ENCODE measurements around the gene NCKAP1. TPM values are rescaled to one million over a fixed set of nuclear protein-coding genes. Genes with fewer than 3 reads are reported as not detected.

The NCKAP1 gene
- total and polyA plus RNA-seq, 2 donors from 2014 or later: 45.4 to 140 TPM

- intact Hi-C loops (cut with DNase I): no loop called here
- no peaks in the 10 kb centered on the region for H3K27me3 ChIP-seq (ENCODE audit: control insufficient read depth, insufficient read depth, low read length)
- DNase-seq (no peak), FAIRE-seq (no peak)
- no peak overlapping the region for H3K27ac ChIP-seq (ENCODE audit: low read depth in 2 of 2, low read length in 2 of 2)
- no peaks in the 10 kb centered on the region for H3K9me3 ChIP-seq (ENCODE audit: control insufficient read depth in 2 of 3, insufficient read depth in 1 of 3, low read length in 3 of 3)
- peaks cover 3 to 4% (median 4%) of the 10 kb centered on the region in 3 donors for H3K36me3 ChIP-seq (ENCODE audit: control insufficient read depth in 2 of 3, insufficient read depth in 3 of 3, low read length in 3 of 3)
- TF ChIP-seq CTCF (IDR thresholded peaks at IDR 0.05; ENCODE audit: borderline replicate concordance, extremely low read depth, insufficient read depth): no peak
- H3K4me1 ChIP-seq (ENCODE audit: control insufficient read depth in 2 of 3, insufficient read depth in 2 of 3, low read depth in 1 of 3, low read length in 3 of 3): peaks cover 0 to 6% (median 5%) of the 10 kb centered on the region in 3 donors
- H3K4me3 ChIP-seq (ENCODE audit: low read length in 3 of 3): no peak overlapping the region
- no peak overlapping the region for H3K9ac ChIP-seq (ENCODE audit: low read length in 3 of 3)
These were observed 89.2 kb downstream of the NCKAP1 start for GRCh38 chr2:182949052-182949451.

- intact Hi-C loops (cut with DNase I): no loop called here
- peak in 2 of 5 donors; percentile 8 to 25 for DNase-seq
- Histone ChIP-seq H3K9ac (ENCODE audit: low read length in 3 of 3) (no peak overlapping the region), H3K27me3 (ENCODE audit: control insufficient read depth, insufficient read depth, low read length) (no peaks in the 10 kb centered on the region), H3K27ac (ENCODE audit: low read depth in 2 of 2, low read length in 2 of 2) (peak overlapping the region in 1 of 2 donors; percentile 23), H3K4me1 (ENCODE audit: control insufficient read depth in 2 of 3, insufficient read depth in 2 of 3, low read depth in 1 of 3, low read length in 3 of 3) (peaks cover 0 to 6% (median 5%) of the 10 kb centered on the region in 3 donors), H3K4me3 (ENCODE audit: low read length in 3 of 3) (no peak overlapping the region), H3K36me3 (ENCODE audit: control insufficient read depth in 2 of 3, insufficient read depth in 3 of 3, low read length in 3 of 3) (peaks cover 0 to 5% (median 2%) of the 10 kb centered on the region in 3 donors), H3K9me3 (ENCODE audit: control insufficient read depth in 2 of 3, insufficient read depth in 1 of 3, low read length in 3 of 3) (no peaks in the 10 kb centered on the region)
- FAIRE-seq: no peak
- TF ChIP-seq CTCF (IDR thresholded peaks at IDR 0.05; ENCODE audit: borderline replicate concordance, extremely low read depth, insufficient read depth): no peak
These were observed 91.3 kb downstream of the NCKAP1 start for GRCh38 chr2:182946958-182947369.

- FAIRE-seq (peak; percentile 45), DNase-seq (no peak)
- Histone ChIP-seq H3K4me1 (ENCODE audit: control insufficient read depth in 2 of 3, insufficient read depth in 2 of 3, low read depth in 1 of 3, low read length in 3 of 3) (peaks cover 0 to 6% (median 5%) of the 10 kb centered on the region in 3 donors), H3K4me3 (ENCODE audit: low read length in 3 of 3) (no peak overlapping the region), H3K9ac (ENCODE audit: low read length in 3 of 3) (no peak overlapping the region), H3K9me3 (ENCODE audit: control insufficient read depth in 2 of 3, insufficient read depth in 1 of 3, low read length in 3 of 3) (no peaks in the 10 kb centered on the region), H3K27ac (ENCODE audit: low read depth in 2 of 2, low read length in 2 of 2) (peak overlapping the region in 1 of 2 donors; percentile 43), H3K27me3 (ENCODE audit: control insufficient read depth, insufficient read depth, low read length) (no peaks in the 10 kb centered on the region), H3K36me3 (ENCODE audit: control insufficient read depth in 2 of 3, insufficient read depth in 3 of 3, low read length in 3 of 3) (peaks cover 0 to 17% (median 2%) of the 10 kb centered on the region in 3 donors)
- no peak for TF ChIP-seq CTCF (IDR thresholded peaks at IDR 0.05; ENCODE audit: borderline replicate concordance, extremely low read depth, insufficient read depth)
- intact Hi-C loops (cut with DNase I): no loop called here
These were observed 94.9 kb downstream of the NCKAP1 start for GRCh38 chr2:182943339-182943738.

GRCh38 chr2:182942756-182943155, 95.5 kb downstream of the NCKAP1 start:
- H3K4me3 ChIP-seq (ENCODE audit: low read length in 3 of 3): no peak overlapping the region
- no peak overlapping the region for H3K9ac ChIP-seq (ENCODE audit: low read length in 3 of 3)
- H3K36me3 ChIP-seq (ENCODE audit: control insufficient read depth in 2 of 3, insufficient read depth in 3 of 3, low read length in 3 of 3): peaks cover 0 to 18% (median 2%) of the 10 kb centered on the region in 3 donors
- DNase-seq (no peak), FAIRE-seq (no peak)
- H3K27ac ChIP-seq (ENCODE audit: low read depth in 2 of 2, low read length in 2 of 2): no peak overlapping the region
- no peak for TF ChIP-seq CTCF (IDR thresholded peaks at IDR 0.05; ENCODE audit: borderline replicate concordance, extremely low read depth, insufficient read depth)
- H3K27me3 ChIP-seq (ENCODE audit: control insufficient read depth, insufficient read depth, low read length): no peaks in the 10 kb centered on the region
- no peaks in the 10 kb centered on the region for H3K9me3 ChIP-seq (ENCODE audit: control insufficient read depth in 2 of 3, insufficient read depth in 1 of 3, low read length in 3 of 3)
- H3K4me1 ChIP-seq (ENCODE audit: control insufficient read depth in 2 of 3, insufficient read depth in 2 of 3, low read depth in 1 of 3, low read length in 3 of 3): peaks cover 0 to 6% (median 5%) of the 10 kb centered on the region in 3 donors
- intact Hi-C loops (cut with DNase I): no loop called here
